PC-3 (cell line): ENCODE data around the gene LACRT.

ENCODE experiments used
- EZH2 ChIP-seq: fragments of 300-600 bp; sonication (generic); IDR thresholded peaks from one replicate; pipeline ENCODE4 v1.6.1; 2017; ENCODE audit warnings: antibody characterized with exemption, mild to moderate bottlenecking, low read length; ENCODE audit not compliant: unreplicated experiment
- TF ChIP-seq, protein P1 (sequence below): fragments of 300-600 bp; sonication (generic); conservative IDR thresholded peaks from 2 replicates; pipeline ENCODE4 v1.5.1; 2017; ENCODE audit warnings: antibody characterized with exemption, low read depth, mild to moderate bottlenecking, low read length

DNA sequence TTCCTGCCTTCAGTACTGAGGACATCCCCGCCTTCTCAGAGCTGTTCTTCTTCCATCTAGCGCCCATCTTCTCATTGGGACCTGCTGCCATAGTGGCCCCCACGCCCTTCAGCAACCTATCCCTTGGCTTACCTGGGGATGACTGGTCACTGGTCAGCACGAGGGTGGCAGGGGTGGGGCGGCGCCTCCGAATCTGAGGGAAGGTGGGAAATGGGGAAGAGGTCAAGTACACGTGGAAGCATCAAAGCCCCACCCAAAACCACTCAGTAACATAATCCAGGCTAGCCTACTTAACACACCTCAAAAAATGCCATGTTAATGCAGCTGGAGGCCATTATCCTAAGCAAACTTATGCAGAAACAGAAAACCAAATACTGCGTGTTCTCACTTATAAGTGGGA lies 50.6 kb downstream of the LACRT start:
- TF ChIP-seq, protein P1, sequence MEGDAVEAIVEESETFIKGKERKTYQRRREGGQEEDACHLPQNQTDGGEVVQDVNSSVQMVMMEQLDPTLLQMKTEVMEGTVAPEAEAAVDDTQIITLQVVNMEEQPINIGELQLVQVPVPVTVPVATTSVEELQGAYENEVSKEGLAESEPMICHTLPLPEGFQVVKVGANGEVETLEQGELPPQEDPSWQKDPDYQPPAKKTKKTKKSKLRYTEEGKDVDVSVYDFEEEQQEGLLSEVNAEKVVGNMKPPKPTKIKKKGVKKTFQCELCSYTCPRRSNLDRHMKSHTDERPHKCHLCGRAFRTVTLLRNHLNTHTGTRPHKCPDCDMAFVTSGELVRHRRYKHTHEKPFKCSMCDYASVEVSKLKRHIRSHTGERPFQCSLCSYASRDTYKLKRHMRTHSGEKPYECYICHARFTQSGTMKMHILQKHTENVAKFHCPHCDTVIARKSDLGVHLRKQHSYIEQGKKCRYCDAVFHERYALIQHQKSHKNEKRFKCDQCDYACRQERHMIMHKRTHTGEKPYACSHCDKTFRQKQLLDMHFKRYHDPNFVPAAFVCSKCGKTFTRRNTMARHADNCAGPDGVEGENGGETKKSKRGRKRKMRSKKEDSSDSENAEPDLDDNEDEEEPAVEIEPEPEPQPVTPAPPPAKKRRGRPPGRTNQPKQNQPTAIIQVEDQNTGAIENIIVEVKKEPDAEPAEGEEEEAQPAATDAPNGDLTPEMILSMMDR: no peak
- TF ChIP-seq EZH2: no peak
